GM18909 (cell line): Measurements from ENCODE around the gene S100A13.
A peak's percentile ranks its signal among the peaks of the same experiment; 100 is the strongest.
"Not testable (repeated sequence)": the region's sequence is repeated elsewhere in the genome, so short reads cannot be mapped to it uniquely, and the experiment has no call there.

Source experiments
- ATAC-seq: cut with Tn5 transposase; IDR thresholded peaks from one replicate; pipeline ENCODE4 v1.9.1; 2021; ENCODE audit warnings: mild to moderate bottlenecking; ENCODE audit not compliant: unreplicated experiment, poor library complexity

S100A13 gene

DNA sequence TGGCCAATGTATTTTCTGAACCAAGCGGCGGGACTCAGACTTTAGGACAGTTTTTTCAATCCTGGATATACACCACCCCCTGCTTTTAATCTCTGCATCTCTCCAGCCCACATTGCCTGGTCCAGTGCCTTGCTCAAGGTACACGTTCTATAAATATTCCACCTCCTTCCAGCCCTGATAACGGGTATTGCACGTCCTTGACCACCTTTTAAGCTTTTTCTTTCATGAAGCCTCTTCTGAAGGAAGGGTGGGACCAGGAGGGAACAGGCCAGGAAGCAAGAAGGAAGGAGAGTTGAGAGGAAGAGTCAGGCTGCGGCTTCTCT lies 17.8 kb downstream of the S100A13 start:
- ATAC-seq = no peak

DNA sequence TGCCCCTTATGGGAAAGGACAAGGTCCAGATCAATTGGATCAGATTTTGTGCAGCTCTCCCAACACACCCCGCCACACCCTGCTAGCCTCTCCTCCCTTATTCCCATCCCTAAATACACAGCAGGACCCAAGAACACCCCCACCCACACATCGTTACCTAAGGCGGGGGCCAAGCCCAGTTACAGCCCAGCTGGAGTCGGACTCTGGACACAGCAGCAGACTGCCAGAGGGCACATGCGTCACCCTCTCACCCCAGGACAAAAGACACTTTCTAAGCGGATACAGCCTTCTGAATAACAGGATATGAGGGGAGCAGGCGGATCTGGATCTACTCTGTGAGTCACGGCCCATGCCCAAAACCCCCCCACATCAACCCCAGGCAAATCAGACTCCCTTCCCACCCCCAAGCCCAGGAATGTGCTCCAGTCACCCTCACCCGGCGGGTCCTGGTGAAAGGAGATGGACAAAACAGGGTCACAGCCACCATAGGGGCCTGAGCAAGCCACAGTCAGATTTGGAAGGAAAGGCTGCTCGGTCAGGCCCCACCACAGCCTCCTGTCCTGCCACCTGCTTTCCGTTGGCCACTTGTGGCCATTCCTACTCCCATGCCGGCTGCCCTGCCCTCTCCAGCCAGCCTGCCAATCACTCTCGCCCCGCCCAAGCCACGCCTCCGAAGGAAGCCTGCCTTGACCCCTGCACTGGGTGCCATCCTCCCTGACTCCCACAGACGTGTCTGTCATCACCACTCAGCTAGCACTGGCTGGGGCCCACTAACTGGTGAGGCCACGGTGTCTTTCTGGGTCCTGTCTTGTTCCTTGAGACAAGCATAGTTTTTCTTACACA lies 18.3 kb downstream of the S100A13 start:
- no peak for ATAC-seq

DNA sequence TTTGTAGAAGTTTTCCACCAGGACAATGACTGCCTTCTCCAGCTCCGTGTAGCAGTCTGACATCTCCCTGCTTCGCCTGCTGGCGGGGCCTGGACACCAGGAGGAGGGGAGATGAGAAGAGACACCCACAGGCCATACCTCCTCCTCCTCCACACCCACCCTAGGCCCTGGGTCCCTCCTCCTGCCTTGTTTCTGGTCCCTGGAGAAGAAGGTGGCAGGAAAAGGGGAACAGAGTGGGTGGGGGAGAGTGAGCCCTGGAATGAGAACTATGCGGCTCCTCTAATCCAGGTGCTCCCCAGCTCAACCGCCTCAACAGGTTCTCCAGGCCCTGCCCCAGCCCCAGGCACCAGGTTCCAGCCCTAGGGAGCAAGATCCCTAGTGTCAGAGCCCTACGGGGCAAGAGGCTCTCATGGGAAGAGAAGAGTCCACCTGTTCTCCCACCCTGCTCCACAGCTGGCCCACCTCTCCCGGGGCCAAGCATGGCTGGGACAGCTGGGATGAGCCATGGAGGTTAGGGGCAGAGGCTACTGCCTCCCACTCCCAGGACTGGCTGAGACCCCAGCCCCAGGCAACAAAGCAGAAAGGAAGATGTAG lies 19.1 kb downstream of the S100A13 start:
- no peak for ATAC-seq

DNA sequence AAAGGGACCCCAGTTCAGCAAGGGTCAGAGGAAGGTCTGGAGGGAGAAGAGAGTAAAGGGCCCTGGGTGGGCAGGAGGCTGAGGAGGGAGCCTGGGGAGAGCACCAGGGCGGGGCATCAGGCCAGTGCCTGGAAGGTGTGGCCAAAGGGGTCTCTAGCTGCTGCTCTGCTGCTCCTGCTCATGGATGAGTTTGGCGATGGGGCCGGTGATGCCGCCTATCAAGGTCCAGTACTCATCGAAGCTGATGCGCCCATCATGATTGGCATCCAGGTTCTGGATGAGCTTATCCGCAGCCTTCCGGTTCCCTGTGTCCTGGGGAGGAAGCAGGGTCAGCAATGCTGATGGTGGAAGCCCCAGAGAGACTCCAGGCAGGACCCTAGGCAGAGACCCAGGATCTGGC lies 19.9 kb downstream of the S100A13 start:
- no peak for ATAC-seq

DNA sequence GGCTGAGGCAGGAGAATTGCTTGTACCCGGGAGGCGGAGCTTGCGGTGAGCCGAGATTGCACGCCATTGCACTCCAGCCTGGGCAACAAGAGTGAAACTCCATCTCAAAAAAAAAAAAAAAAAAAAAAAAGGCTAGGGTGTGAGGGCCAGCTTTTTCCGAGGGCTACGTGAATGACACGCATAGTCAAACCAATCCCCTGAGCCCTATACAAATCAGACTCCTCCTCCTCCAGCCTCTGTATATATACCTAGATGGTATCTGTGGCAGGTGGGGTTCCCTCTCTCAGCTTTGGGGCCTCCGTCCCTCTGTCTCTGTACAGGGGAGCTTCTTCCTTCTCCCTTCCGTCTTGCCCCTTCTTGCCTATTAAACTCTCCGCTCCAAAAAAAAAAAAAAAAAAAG lies 21.1 kb downstream of the S100A13 start:
- ATAC-seq = no peak

DNA sequence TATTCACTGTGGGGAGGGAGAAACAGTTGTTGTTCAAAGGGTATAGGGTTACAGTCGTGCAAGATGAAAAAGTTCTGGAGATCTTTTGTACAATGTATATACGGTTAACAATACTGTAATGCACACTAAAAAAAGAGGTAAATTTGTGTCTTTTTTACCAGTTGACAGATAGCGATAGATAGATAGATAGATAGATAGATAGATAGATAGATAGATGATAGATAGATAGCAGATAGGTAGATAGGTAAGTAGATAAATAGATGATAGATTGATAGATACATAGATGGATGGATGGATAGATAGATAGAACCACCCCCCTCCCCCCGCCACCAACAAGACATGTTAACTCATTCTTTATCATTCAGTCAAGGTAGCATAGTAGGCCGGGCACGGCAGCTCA lies 24.6 kb downstream of the S100A13 start:
- ATAC-seq = no peak

DNA sequence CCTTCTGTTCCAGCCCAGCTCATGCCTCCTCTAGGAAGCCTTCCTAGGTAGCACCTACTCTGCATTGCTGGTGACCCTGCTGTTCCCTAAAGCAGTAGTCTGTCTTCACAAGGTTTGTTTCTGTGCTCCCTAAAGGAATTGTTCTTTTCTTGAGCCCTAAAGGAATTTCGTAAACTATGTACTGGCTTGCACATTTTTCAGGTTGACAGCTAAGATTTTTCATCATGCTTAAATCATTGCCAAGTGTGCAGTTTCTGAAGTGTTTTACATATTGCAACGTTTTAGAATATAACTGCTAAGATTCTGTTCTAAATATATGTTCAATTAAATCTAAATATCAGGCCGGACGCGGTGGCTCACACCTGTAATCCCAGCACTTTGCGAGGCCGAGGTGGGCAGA lies 27.5 kb downstream of the S100A13 start:
- ATAC-seq = no peak

DNA sequence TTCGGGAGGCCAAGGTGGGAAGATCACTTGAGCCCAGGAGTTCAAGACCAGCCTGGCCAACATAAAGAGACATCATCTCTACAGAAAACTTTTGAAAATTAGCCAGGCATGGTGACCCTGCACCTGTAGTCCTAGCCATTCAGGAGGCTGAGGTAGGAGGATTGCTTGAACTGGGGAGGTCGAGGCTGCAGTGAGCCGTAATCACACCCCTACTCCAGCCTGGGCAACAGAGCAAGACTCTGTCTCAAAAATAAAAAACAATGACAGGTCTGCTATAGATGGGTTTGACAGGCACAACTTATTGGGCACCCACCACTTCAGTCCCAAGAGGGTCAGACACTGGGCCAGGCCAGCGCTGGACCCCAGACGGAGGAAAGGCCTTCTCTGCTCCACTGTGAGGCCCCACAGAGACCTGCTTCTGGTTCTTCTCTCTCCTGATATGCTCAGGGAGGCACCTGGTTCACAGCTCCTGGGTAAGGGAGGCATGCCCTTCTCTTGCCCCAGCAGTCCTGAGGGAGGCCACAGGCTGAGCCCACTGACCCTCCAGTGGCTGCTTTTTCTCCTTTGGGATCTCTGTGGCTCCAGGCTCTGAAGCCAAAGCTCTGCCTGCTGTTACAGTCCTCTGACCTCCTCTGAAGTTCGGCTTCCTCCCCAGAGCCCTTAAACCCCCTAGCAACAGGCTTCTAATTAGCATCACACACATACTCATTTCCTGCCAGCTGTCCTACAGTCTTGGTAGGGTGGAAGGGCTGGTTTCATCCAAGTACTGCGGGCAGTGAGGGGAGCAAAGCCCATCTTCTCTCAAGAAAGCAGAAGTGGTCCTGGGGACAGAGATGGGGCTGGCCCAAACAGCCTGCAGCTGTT lies 28.8 kb downstream of the S100A13 start:
- ATAC-seq = peak; percentile 98

DNA sequence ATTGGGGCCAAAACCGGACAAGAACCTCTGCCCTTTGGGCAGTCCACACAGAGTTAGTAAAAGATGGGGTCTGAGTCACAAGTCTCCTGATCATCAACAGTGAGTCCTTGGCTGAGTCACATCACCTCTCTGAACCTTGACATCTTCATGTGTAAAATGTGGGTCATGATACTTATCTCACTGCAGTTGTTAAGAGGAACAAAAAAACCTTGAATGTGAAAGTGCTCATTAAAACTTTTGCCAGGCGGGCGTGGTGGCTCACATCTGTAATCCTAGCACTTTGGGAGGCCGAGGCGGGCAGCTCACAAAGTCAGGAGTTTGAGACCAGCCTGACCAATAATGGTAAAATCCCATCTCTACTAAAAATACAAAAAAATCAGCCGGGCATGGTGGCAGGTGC lies 30.1 kb downstream of the S100A13 start:
- ATAC-seq = no peak

DNA sequence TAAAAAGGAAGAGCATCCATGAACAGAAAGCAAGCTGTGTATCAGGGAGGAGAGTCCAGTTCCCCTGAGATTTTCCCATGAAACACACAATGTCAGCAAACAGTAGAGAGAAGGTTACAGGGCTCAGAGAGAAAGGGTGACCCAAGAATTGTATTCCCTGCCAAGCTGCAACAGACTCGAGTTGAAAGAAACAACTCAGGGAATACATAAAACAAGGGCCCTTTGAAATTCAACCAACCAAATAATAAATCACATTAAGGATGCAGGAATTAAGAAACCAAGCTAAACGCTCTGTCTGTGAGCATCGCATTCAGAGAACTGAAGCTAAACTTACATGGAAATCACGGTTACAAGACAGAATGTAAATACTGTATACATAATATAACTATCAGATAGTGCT lies 34.6 kb downstream of the S100A13 start:
- ATAC-seq = no peak

DNA sequence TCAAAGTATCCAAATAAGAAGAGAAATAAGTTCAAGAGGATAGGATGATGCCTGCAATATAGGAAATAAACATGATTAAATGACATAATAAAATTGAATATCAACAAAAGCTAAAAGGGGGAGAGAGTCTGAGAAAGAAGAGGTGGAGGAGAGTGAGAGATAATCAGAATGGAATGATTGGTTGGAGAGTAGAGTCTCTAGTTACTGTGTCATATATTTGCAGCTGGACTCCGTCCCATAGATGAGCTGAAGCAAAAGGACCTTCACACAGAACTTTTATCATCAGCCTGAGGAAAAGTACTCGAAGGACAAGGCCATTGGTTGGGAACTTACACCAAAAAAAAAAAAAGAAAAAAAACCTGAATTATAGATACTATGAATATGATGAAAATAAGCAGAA lies 38.8 kb downstream of the S100A13 start:
- ATAC-seq = no peak

DNA sequence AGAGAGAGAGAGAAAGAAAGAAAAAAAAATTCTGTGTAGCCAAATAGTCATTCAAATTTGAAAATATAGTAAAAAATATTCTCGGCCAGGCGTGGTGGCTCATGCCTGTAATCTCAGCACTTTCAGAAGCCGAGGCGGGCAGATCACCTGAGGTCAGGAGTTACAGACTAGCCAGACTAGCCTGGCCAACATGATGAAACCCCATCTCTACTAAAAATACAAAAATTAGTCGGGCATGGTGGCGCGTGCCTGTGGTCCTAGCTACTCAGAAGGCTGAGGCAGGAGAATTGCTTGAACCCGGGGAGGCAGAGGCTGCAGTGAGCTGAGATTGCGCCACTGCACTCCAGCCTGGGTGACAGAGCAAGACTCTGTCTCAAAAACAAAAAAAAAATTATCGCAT lies 39.3 kb downstream of the S100A13 start:
- not testable (repeated sequence) for ATAC-seq

DNA sequence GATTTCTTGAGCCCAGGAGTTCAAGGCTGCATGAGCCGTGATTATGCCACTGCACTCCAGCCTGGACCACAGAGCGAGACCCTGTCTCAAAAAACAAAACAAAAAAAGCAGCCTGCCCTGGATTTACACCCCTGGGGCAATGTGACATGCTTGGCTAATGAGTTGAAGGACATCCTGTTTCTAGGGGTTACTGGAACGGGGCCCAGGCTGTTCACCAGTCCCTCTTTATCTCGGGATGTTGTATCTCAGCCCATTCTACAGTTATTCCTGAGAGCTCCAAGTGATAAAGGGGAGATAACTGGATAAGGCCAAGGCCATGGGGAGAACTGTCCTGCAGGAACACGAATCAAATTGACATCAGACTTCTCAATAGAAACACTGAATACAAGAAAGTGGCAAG lies 40.0 kb downstream of the S100A13 start:
- ATAC-seq = no peak

DNA sequence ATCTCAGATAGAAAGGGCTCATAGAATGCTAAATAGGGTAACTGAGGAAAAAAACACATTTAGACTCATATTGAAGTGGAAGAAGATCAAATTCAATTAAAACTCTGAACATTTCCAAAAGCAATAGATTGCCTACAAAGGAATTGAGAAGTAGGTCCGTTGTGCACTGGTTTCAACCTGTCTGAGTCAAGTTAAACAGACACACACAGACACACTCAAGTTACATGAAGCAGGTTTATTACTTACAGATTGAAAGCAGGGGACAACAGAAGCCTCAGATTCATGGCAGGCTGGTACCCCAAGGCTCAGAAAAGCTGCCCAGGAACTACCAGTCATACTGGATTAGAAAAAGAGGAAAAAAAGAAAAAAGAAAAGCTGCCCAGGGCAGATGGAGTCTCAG lies 41.0 kb downstream of the S100A13 start:
- ATAC-seq = no peak

DNA sequence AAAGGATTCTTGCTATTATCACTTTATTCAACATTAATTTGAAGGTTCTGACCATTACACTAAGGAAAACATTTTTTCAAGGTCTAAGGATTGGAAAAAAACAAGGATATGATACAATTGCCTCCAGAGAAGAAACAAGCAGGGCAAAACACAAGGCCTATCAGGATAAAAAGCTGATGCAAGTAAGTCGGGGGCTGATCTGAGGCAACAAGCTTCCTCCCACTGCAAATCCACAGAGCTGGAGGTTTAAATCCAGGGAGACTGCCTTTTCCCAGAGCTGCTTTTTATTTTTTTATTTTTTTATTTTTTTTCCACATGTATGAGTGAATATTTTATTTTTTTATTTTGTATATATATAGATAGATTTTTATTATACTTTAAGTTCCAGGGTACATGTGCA lies 42.3 kb downstream of the S100A13 start:
- ATAC-seq = no peak

DNA sequence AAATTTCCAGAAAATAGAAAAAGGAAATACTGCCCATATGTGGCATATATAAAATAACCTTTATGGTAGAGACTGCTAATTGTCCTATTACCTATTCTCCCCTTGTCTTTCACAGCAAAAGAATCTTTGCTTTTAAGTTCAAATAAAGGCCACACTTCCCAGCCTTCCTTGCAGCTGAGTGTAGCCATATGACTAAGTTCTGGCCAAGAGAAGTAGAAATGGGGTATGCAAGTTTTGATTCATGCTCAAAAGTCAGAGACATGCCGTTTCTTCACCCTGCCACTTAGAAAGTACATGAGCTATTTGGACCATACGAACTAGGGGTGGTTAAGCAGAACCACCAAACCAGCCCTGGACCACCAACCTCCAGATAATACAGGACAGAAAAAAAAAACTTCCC lies 43.3 kb downstream of the S100A13 start:
- ATAC-seq = no peak

DNA sequence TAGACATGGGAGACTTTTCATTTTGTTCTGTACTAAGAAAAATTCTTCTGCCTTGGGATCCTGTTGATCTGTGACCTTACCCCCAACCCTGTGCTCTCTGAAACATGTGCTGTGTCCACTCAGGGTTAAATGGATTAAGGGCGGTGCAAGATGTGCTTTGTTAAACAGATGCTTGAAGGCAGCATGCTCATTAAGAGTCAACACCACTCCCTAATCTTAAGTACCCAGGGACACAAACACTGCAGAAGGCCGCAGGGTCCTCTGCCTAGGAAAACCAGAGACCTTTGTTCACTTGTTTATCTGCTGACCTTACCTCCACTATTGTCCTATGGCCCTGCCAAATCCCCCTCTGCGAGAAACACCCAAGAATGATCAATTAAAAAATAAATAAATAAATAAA lies 43.8 kb downstream of the S100A13 start:
- not testable (repeated sequence) for ATAC-seq

DNA sequence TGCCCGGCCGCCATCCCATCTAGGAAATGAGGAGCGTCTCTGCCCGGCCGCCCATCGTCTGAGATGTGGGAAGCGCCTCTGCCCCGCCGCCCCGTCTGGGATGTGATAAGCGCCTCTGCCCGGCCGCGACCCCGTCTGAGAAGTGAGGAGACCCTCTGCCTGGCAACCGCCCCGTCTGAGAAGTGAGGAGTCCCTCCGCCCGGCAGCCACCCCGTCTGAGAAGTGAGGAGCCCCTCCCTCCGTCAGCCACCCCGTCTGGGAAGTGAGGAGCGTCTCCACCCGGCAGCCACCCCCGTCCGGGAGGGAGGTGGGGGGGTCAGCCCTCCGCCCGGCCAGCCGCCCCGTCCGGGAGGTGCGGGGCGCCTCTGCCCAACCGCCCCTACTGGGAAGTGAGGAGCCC lies 44.5 kb downstream of the S100A13 start:
- not testable (repeated sequence) for ATAC-seq

DNA sequence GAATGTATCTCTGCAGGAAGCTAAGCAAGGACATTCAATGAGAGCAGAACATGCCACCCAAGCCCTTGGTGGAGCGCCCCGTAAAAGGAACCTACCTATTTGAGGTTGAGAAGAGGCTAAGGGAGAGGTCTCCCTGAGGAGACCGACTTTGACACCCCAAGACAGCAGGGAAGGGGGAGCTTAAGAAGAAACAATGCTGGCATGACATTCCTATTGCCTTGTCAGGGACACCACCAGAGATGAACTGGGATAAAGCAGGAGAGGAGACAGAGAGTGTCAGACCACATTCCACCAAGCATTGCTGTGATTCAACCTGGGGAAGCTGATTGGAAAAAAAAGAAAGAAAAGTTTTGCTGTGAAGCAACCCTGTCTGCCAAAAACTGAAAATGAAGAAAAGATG lies 48.4 kb downstream of the S100A13 start:
- no peak for ATAC-seq

DNA sequence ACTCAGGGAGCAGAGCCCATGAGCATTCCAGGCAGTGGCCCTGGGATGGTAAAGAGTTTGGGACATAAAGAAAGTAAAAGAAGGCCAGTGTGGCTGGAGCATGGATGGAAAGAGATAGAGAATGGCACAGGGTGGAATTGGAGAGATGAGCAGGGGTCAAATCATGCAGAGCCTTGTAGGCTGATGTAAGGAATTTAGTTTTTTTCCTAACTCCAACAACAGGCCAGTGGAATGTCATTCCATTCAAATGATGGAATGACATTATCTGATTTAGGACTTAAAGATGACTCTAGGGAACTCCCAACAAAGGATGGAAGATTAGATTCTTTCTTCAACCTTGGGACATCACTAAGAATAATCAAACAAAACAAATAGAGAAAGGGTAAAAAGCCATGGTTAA lies 48.8 kb downstream of the S100A13 start:
- ATAC-seq = no peak

DNA sequence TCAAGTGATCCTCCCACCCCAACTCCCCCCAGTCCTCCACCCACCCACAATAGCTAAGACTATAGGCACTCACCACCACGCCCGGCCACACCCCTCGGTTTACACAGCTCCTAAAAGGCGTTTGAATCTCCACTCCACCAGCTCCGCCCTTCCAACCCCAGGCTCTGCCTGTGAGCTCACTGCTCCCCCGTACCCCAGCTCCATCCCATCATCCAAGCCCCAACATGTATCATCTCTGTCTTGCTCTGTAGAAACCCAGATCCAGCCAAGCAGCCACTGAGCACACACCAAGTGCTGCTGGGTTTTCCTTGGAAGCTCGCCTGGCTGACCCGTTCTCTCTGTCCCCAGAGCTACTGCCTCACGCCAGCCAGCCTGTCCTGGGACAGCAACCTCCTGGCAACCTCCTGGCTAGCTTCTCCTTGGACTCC lies 49.7 kb downstream of the S100A13 start:
- ATAC-seq = no peak
